AG04450 (cell line): ENCODE measurements around the gene CDKN2AIP. TPM values are rescaled to one million over a fixed set of nuclear protein-coding genes. Genes with fewer than 3 reads are reported as not detected.

Experiments
- CTCF ChIA-PET: fragments of 300-600, 350-600 bp; formaldehyde crosslinking; extraction: SDS; loops from one replicate; lab custom pipeline; 2022; ENCODE audit warnings: antibody characterized with exemption, inconsistent platforms; lab: Charles Lee
- POLR2A ChIA-PET: fragments of 350-600 bp; formaldehyde crosslinking; extraction: SDS; loops from one replicate; lab custom pipeline; 2021; ENCODE audit warnings: antibody characterized with exemption, inconsistent platforms; lab: Yijun Ruan, JAX
- DNase-seq: peaks from one replicate; pipeline ENCODE4 v3.0.0-alpha.2; 2011; ENCODE audit warnings: low read depth, low spot score
- H3K27ac ChIP-seq: one replicate; pipeline ENCODE4 v1.5.1; 2012; ENCODE audit warnings: low read depth, low read length, control low read depth
- H3K27me3 ChIP-seq: one replicate; pipeline ENCODE4 v1.6.0; 2012; ENCODE audit warnings: low read length; ENCODE audit not compliant: control insufficient read depth, insufficient read depth
- H3K4me3 ChIP-seq: 2 replicates; pipeline ENCODE4 v1.5.1; 2011; ENCODE audit warnings: mild to moderate bottlenecking, low read depth, low read length, control low read depth
- H3K9me3 ChIP-seq: 2 replicates; pipeline ENCODE4 v1.5.1; 2012; ENCODE audit warnings: low read length; ENCODE audit not compliant: control insufficient read depth, insufficient read depth
- CTCF ChIP-seq: IDR thresholded peaks from 2 replicates; pipeline ENCODE4 v1.5.1; 2011; ENCODE audit warnings: low read depth, low read length, control low read depth, inconsistent platforms
- polyA plus RNA-seq: library from polyadenylated mRNA; depleted of rRNA; stranded (reverse); fragments of >200 nt; gene quantifications from 2 replicates; pipeline ENCODE4 v1.2.3, GENCODE V29; 2011

Gene CDKN2AIP
- polyA plus RNA-seq, 1 experiment = 15.7 TPM

DNA sequence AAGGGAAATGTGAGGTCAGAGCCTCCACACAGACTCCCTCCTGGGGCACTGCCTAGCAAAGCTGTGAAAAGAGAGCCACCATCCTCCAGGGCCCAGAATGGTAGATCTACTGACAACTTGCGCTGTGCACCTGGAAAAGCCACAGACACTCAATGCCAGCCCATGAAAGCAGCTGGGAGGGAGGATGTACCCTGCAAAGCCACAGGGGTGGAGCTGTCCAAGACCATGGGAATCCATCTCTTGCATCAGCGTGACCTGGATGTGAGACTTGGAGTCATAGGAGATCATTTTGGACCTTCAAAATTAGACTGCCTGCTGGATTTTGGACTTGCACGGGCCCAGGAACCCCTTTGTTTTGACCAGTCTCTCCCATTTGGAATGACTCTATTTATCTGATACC, 22.8 kb downstream of the CDKN2AIP start:
- no peak for DNase-seq
- Histone ChIP-seq H3K9me3 (no peaks in the 10 kb centered on the region), H3K4me3 (no peak overlapping the region), H3K27ac (no peak overlapping the region), H3K27me3 (no peaks in the 10 kb centered on the region)
- POLR2A ChIA-PET = no interaction called here
- CTCF ChIA-PET = no interaction called here
- TF ChIP-seq CTCF = no peak

DNA sequence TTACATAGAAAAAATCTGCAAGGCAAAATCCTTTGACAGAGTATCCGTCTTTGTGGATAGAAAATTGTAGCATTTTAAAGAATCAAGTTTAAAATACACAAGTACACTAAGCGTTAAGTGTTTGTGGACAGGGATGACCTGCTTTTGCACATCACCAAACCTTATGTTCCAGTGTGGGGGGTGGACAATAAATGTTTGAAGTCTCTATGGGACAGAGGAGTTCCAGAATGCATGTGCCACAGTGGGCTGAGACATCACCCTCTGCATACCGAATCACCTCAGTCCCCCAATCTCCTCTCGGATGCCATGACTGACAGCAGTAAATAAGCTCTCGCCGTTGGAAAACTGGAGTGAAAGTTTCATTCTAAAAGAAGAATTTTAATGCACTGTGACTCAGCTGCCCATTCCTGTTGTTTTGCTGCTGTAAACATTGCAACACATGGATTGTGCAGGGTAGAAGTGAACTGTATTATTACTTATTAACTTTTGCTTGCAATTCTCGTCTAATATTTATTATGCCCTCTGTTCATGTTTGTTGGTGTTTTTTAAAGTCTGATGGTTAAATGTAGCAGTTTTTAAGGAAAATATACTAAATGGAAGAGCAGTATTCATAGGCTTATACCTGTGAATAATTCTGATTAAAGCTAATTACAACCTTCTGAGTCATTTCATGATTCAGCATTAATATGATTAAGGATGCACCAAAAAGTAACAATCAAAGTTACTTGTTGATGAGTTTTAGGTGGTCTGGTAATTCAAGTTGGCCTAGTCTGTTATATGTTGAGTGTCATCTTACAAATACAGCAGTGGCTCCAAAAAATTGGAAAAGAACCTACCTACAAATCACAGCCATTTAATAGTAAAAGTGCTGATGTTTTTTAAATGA, 24.0 kb downstream of the CDKN2AIP start:
- Histone ChIP-seq H3K27me3 (no peaks in the 10 kb centered on the region), H3K27ac (no peak overlapping the region), H3K9me3 (no peaks in the 10 kb centered on the region), H3K4me3 (no peak overlapping the region)
- no peak for DNase-seq
- ChIA-PET CTCF (interaction anchor here (1.1 to 2.2 kb wide), 7 partner anchors 9 to 251 kb away, joined by 3 to 15 read pairs (median 5); partner anchors contain the start of genes RWDD4 and TRAPPC11), POLR2A (no interaction called here)
- TF ChIP-seq CTCF = no peak

GRCh38 chr4:183469285-183469684, 24.8 kb downstream of the CDKN2AIP start:
- DNase-seq = no peak
- Histone ChIP-seq H3K27ac (no peak overlapping the region), H3K27me3 (no peaks in the 10 kb centered on the region), H3K9me3 (no peaks in the 10 kb centered on the region), H3K4me3 (no peak overlapping the region)
- no peak for TF ChIP-seq CTCF
- ChIA-PET CTCF (interaction anchor here (0.5 to 2.2 kb wide), 8 partner anchors 10 to 905 kb away, joined by 3 to 15 read pairs (median 4); partner anchors contain the start of genes RWDD4 and TRAPPC11), POLR2A (no interaction called here)

GRCh38 chr4:183469936-183470335, 25.5 kb downstream of the CDKN2AIP start:
- TF ChIP-seq CTCF = no peak
- H3K27ac ChIP-seq = no peak overlapping the region
- ChIA-PET POLR2A (interaction anchor here (0.9 kb wide), 1 partner anchor 246 kb away, joined by 7 read pairs; no protein-coding TSS in a partner anchor), CTCF (interaction anchor here (0.7 to 2.2 kb wide), 8 partner anchors 11 to 541 kb away, joined by 3 to 15 read pairs (median 4); partner anchors contain the start of genes RWDD4 and TRAPPC11)
- no peaks in the 10 kb centered on the region for H3K27me3 ChIP-seq
- DNase-seq = no peak
- no peak overlapping the region for H3K4me3 ChIP-seq
- H3K9me3 ChIP-seq = no peaks in the 10 kb centered on the region

GRCh38 chr4:183470821-183471220, 26.4 kb downstream of the CDKN2AIP start:
- ChIA-PET POLR2A (no interaction called here), CTCF (interaction anchor here (1.4 to 2.2 kb wide), 3 partner anchors 9 to 132 kb away, joined by 8 to 15 read pairs (median 8); no protein-coding TSS in a partner anchor)
- Histone ChIP-seq H3K4me3 (no peak overlapping the region), H3K27me3 (no peaks in the 10 kb centered on the region), H3K27ac (no peak overlapping the region), H3K9me3 (no peaks in the 10 kb centered on the region)
- no peak for DNase-seq
- TF ChIP-seq CTCF = no peak
